ENCODE data around the gene NKX2-8. TPM values are rescaled to one million over a fixed set of nuclear protein-coding genes. Genes with fewer than 3 reads are reported as not detected.

NKX2-8 gene
- not detected in 2 replicates for total RNA-seq

GRCh38 chr14:36582011-36582873 lies at the start of gene NKX2-8:
Gene NKX2-8 (minus strand): TSS chr14:36582614. CDS start chr14:36582389, 225 bp downstream.

Other genes with a start within 250 kb of the NKX2-8 start
- not detected in 2 replicates for gene NKX2-1, start 62.4 kb downstream of the NKX2-8 start, total RNA-seq
- gene PAX9, start 79.2 kb upstream of the NKX2-8 start, total RNA-seq: not detected in 2 replicates